ENCODE results near the gene PIWIL4. TPM values are rescaled to one million over a fixed set of nuclear protein-coding genes. Genes with fewer than 3 reads are reported as not detected.

Gene PIWIL4
- total and polyA plus RNA-seq, 9 of the 15 experiments (the other 6 are each of a cell fraction or from before 2014, with no cell fraction given) = 6.3 to 17.0 (median 10.8) TPM

GRCh38 chr11:94563176-94563847, 3.9 kb upstream of the PIWIL4 start (continued):
- TF ChIP-seq ATF3 (IDR thresholded peaks at IDR 0.05) (peak; percentile 59), ATF3 (CRISPR knock-in tag; conservative IDR thresholded peaks at IDR 0.05) (no peak), MEF2A (IDR thresholded peaks at IDR 0.05; ENCODE audit: control insufficient read depth, low read depth, low read length) (peak; percentile 96), C11orf30 (IDR thresholded peaks at IDR 0.05; ENCODE audit: low read depth) (no peak), FOXM1 (IDR thresholded peaks at IDR 0.05; ENCODE audit: low read depth) (no peak), FOXM1 (CRISPR knock-in tag; IDR thresholded peaks at IDR 0.05; ENCODE audit: low read depth) (no peak), ZNF830 (CRISPR knock-in tag; IDR thresholded peaks at IDR 0.05) (no peak), RAD21 (CRISPR knock-in tag; conservative IDR thresholded peaks at IDR 0.05 in 1 of 2, IDR thresholded peaks at IDR 0.05 in 1 of 2) (peak; percentile 64 to 80), MYBL2 (IDR thresholded peaks at IDR 0.05; ENCODE audit: low read depth) (no peak), MYBL2 (CRISPR knock-in tag; IDR thresholded peaks at IDR 0.05; ENCODE audit: borderline replicate concordance) (no peak), ZC3H11A (IDR thresholded peaks at IDR 0.05; ENCODE audit: low read depth, low read length) (no peak), ZNF224 (CRISPR knock-in tag; IDR thresholded peaks at IDR 0.05) (no peak), MEF2D (tag; conservative IDR thresholded peaks at IDR 0.05; ENCODE audit: low read depth) (peak; percentile 83), DEAF1 (CRISPR knock-in tag; IDR thresholded peaks at IDR 0.05) (peak; percentile 56)
- TF ChIP-seq, protein P1, sequence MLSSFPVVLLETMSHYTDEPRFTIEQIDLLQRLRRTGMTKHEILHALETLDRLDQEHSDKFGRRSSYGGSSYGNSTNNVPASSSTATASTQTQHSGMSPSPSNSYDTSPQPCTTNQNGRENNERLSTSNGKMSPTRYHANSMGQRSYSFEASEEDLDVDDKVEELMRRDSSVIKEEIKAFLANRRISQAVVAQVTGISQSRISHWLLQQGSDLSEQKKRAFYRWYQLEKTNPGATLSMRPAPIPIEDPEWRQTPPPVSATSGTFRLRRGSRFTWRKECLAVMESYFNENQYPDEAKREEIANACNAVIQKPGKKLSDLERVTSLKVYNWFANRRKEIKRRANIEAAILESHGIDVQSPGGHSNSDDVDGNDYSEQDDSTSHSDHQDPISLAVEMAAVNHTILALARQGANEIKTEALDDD (IDR thresholded peaks at IDR 0.05) = no peak
- TF ChIP-seq, protein P2, sequence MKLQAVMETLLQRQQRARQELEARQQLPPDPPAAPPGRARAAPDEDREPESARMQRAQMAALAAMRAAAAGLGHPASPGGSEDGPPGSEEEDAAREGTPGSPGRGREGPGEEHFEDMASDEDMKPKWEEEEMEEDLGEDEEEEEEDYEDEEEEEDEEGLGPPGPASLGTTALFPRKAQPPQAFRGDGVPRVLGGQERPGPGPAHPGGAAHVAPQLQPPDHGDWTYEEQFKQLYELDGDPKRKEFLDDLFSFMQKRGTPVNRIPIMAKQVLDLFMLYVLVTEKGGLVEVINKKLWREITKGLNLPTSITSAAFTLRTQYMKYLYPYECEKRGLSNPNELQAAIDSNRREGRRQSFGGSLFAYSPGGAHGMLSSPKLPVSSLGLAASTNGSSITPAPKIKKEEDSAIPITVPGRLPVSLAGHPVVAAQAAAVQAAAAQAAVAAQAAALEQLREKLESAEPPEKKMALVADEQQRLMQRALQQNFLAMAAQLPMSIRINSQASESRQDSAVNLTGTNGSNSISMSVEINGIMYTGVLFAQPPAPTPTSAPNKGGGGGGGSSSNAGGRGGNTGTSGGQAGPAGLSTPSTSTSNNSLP (IDR thresholded peaks at IDR 0.05; ENCODE audit: borderline replicate concordance, low read depth, low read length) = no peak
